Measurements from ENCODE around the gene FMN2.

The FMN2 gene

GRCh38 chr1:240465531-240465940 lies 373.9 kb downstream of the FMN2 start (continued):
- TF ChIP-seq ZNF629 (tag by site-specific recombination; IDR thresholded peaks at IDR 0.05) (no peak), ZNF169 (tag by site-specific recombination; IDR thresholded peaks at IDR 0.05) (no peak), GFI1B (tag by site-specific recombination; IDR thresholded peaks at IDR 0.05) (no peak), ZBTB1 (tag by site-specific recombination; IDR thresholded peaks at IDR 0.05) (no peak), ZNF175 (tag by site-specific recombination; IDR thresholded peaks at IDR 0.05) (no peak)

- no peak overlapping the region for H3K4me3 ChIP-seq (ENCODE audit: low read depth, low read length)
- no peaks in the 10 kb centered on the region for H3K9me3 ChIP-seq (ENCODE audit: control insufficient read depth, insufficient read depth, low read depth, low read length)
- POLR2A ChIA-PET: no interaction called here
- CTCF ChIA-PET: interaction anchor here (3.4 kb wide), 1 partner anchor 11 kb away, joined by 25 read pairs; no protein-coding TSS in a partner anchor
- H3K36me3 ChIP-seq (ENCODE audit: control insufficient read depth in 2 of 2, insufficient read depth in 1 of 2, low read length in 2 of 2): no peaks in the 10 kb centered on the region
- no peak for TF ChIP-seq HOXD13 (CRISPR knock-in tag; IDR thresholded peaks at IDR 0.05; ENCODE audit: borderline replicate concordance)
- peak; percentile 57 for TF ChIP-seq SCRT1 (tag by site-specific recombination; IDR thresholded peaks at IDR 0.05; ENCODE audit: borderline replicate concordance)
- no peak for TF ChIP-seq ZNF768 (tag by site-specific recombination; IDR thresholded peaks at IDR 0.05)
- TF ChIP-seq GLI2 (tag by site-specific recombination; IDR thresholded peaks at IDR 0.05; ENCODE audit: borderline replicate concordance, low read depth): no peak
- TF ChIP-seq ZNF654 (tag by site-specific recombination; IDR thresholded peaks at IDR 0.05; ENCODE audit: low read depth): no peak
- TF ChIP-seq MZF1 (tag by site-specific recombination; IDR thresholded peaks at IDR 0.05; ENCODE audit: borderline replicate concordance): no peak
- peak; percentile 91 for TF ChIP-seq SCRT2 (tag by site-specific recombination; IDR thresholded peaks at IDR 0.05)
- no peak overlapping the region for H3K27ac ChIP-seq (ENCODE audit: extremely low read depth, low read depth, low read length)
- H3K4me1 ChIP-seq (ENCODE audit: control insufficient read depth, insufficient read depth, low read length): peaks cover 32% of the 10 kb centered on the region
These were observed 374.8 kb downstream of the FMN2 start for GRCh38 chr1:240466509-240466908.

GRCh38 chr1:240467895-240468294 lies 376.2 kb downstream of the FMN2 start:
- ChIA-PET POLR2A (no interaction called here), CTCF (no interaction called here)
- H3K36me3 ChIP-seq (ENCODE audit: control insufficient read depth in 2 of 2, insufficient read depth in 1 of 2, low read length in 2 of 2): no peaks in the 10 kb centered on the region
- H3K9me3 ChIP-seq (ENCODE audit: control insufficient read depth, insufficient read depth, low read depth, low read length): no peaks in the 10 kb centered on the region
- no peak overlapping the region for H3K27ac ChIP-seq (ENCODE audit: extremely low read depth, low read depth, low read length)
- H3K4me1 ChIP-seq (ENCODE audit: control insufficient read depth, insufficient read depth, low read length): peaks cover 27% of the 10 kb centered on the region
- H3K4me3 ChIP-seq (ENCODE audit: low read depth, low read length): no peak overlapping the region
- TF ChIP-seq REST (tag by site-specific recombination; IDR thresholded peaks at IDR 0.05) (no peak), ZNF549 (tag by site-specific recombination; IDR thresholded peaks at IDR 0.05) (no peak), HOXD13 (CRISPR knock-in tag; IDR thresholded peaks at IDR 0.05; ENCODE audit: borderline replicate concordance) (no peak), ZNF513 (tag by site-specific recombination; IDR thresholded peaks at IDR 0.05) (no peak), ZNF488 (tag by site-specific recombination; IDR thresholded peaks at IDR 0.05) (no peak), ZNF433 (tag by site-specific recombination; IDR thresholded peaks at IDR 0.05; ENCODE audit: low read depth) (no peak), ZSCAN18 (tag by site-specific recombination; IDR thresholded peaks at IDR 0.05) (no peak), YY1 (tag by site-specific recombination; IDR thresholded peaks at IDR 0.05) (no peak), PRDM6 (tag by site-specific recombination; IDR thresholded peaks at IDR 0.05) (no peak), ZNF157 (tag by site-specific recombination; IDR thresholded peaks at IDR 0.05) (no peak), ZNF530 (tag by site-specific recombination; IDR thresholded peaks at IDR 0.05; ENCODE audit: low read depth) (no peak), ZNF791 (tag by site-specific recombination; IDR thresholded peaks at IDR 0.05) (no peak), KLF9 (tag by site-specific recombination; IDR thresholded peaks at IDR 0.05; ENCODE audit: low read depth) (no peak), OVOL3 (tag by site-specific recombination; IDR thresholded peaks at IDR 0.05) (no peak)
